HG03135 (cell line): ENCODE measurements around the gene MS4A6A.
"Not testable (repeated sequence)": the region's sequence is repeated elsewhere in the genome, so short reads cannot be mapped to it uniquely, and the experiment has no call there.

Source experiments
- ATAC-seq: cut with Tn5 transposase; IDR thresholded peaks from one replicate; pipeline ENCODE4 v1.9.1; 2021; ENCODE audit warnings: mild to moderate bottlenecking, moderate library complexity; ENCODE audit not compliant: unreplicated experiment

Gene MS4A6A

GRCh38 chr11:60130496-60130895 is 52.4 kb downstream of the MS4A6A start:
- ATAC-seq, result no peak

- ATAC-seq, result no peak
These were observed 53.0 kb downstream of the MS4A6A start for GRCh38 chr11:60129853-60130252.

GRCh38 chr11:60128866-60129265 is 54.0 kb downstream of the MS4A6A start:
- not testable (repeated sequence) for ATAC-seq

- no peak for ATAC-seq
These were observed 54.5 kb downstream of the MS4A6A start for GRCh38 chr11:60128376-60128775.

- no peak for ATAC-seq
These were observed 55.5 kb downstream of the MS4A6A start for GRCh38 chr11:60127311-60127811.

GRCh38 chr11:60125956-60126585 is 56.8 kb downstream of the MS4A6A start:
- ATAC-seq, result no peak

- no peak for ATAC-seq
These were observed 58.0 kb downstream of the MS4A6A start for GRCh38 chr11:60124802-60125432.
